ENCODE data around the gene DSG4.

Gene DSG4

DNA sequence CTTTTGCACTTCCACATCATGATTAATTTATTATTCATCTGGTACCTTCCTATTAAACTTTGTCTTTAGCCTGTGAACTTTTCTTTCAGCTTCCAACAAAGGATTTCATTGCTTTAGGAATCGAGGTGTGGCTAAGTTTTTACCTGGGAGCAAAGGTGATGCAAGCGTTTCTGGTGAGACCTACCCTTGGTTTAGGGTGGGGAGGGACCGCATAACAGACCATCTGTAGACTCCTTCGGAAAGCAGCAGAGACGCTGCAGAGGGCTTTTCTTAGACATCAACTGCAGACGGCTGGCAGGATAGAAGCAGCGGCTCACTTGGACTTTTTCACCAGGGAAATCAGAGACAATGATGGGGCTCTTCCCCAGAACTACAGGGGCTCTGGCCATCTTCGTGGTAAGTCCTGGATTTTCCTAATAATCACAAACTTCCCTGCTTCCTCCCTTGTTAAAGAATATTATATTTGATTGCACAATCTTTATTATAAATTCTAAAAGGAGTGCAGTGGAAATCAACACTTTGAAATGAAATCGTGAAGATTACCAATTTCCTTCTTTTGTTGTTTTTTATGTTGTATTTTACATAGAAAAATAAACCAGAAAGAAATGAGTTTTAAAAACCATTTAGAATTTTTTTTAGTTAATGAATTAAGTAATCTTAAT, 71.1 kb downstream of the DSG4 start, which contains the start of gene DSG3:
Gene DSG3, plus strand, starts transcription at position 212 of the 662 bp plus-strand sequence. Its CDS starts 137 bp downstream, at position 349.
- no peak within 1 kb of the TSS for H3K27ac Mint-ChIP-seq
- no peaks in the 10 kb centered on the region for H3K27me3 Mint-ChIP-seq
- H3K36me3 Mint-ChIP-seq: no peaks in the 10 kb centered on the region
- no peaks in the 10 kb centered on the region for H3K4me1 Mint-ChIP-seq
- no peaks in the 10 kb centered on the region for H3K9me3 Mint-ChIP-seq
- no peak for ATAC-seq (ENCODE audit: low read depth)
- no peak within 1 kb of the TSS for H3K4me3 Mint-ChIP-seq
- DNase-seq (ENCODE audit: low spot score in 2 of 2): no peak

DNA sequence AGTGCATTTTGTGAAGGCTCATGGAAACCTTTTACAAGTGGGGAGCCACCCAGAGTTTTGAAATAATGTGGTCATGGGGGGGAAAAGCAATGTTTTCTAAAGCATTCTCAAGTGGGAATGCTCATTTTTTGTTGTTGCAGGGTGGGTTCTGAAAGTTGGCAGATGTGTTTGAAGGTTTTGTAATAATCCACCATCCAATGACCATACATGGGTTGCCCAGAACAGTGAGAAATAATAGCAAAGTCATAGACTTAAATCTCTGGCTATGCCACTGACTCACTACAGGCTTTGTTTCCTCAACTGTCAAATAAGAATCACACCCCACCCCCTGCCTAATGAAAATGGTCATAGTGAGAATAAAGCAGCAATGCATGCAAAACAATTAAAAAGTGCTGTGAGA, 73.8 kb downstream of the DSG4 start:
- ATAC-seq (ENCODE audit: low read depth) (no peak), DNase-seq (ENCODE audit: low spot score in 2 of 2) (no peak)
- H3K4me1 Mint-ChIP-seq: no peaks in the 10 kb centered on the region
- no peaks in the 10 kb centered on the region for H3K36me3 Mint-ChIP-seq
- no peaks in the 10 kb centered on the region for H3K9me3 Mint-ChIP-seq
- H3K27me3 Mint-ChIP-seq: no peaks in the 10 kb centered on the region
- no peak overlapping the region for H3K4me3 Mint-ChIP-seq
- H3K27ac Mint-ChIP-seq: no peak overlapping the region

DNA sequence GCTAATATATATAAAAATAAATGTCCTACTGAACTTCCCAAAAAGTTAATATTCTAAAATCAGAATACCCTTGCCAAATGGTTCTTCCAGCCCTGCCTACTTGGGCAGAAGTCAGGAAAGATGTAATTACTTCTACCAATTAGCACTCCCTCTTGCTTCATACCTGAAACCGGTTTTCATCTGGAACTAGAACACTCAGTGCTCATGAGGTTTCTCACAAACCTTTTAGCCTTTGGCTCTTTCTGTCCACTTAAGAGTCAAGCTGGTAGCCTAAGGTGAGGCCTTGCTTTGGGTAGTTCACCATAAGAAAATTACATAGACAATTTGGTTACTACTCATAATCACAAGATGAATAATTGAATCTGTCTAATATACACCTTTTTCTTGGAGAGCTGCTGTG, 75.0 kb downstream of the DSG4 start:
- Mint-ChIP-seq H3K4me1 (no peaks in the 10 kb centered on the region), H3K36me3 (no peaks in the 10 kb centered on the region), H3K4me3 (no peak overlapping the region), H3K27ac (no peak overlapping the region), H3K9me3 (no peaks in the 10 kb centered on the region), H3K27me3 (no peaks in the 10 kb centered on the region)
- DNase-seq (ENCODE audit: low spot score in 2 of 2) (no peak), ATAC-seq (ENCODE audit: low read depth) (no peak)

DNA sequence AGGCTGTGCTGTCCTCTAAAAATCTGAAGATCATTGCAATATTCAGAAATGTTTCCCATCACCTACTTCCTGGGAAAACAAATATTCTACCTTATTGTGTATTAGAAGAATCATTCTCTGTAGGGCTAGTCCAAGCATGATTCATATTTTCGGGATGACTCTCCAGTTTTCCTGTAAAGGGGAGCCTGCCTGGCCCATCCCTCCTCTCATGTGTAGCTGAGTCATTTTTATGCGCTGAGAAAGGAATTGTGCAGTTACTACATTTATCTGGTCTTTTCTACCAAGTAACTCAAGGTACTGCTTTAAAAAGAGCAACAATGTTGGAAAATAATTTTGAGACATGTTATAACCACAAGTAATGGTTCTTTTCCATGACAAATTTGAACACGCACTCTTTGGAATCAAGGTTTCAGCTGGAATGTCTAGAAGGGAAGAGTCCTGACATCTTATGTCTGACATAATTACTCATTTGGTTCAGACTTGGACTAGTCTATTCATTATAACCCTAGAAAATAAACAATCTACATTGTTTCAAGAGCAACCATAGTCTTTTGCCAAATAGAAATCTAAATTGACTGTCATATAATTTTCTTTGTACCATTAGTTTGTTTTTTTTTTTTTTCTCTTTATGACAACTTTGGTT, 77.6 kb downstream of the DSG4 start:
- Mint-ChIP-seq H3K4me3 (no peak overlapping the region), H3K4me1 (no peaks in the 10 kb centered on the region), H3K27me3 (no peaks in the 10 kb centered on the region), H3K9me3 (no peaks in the 10 kb centered on the region), H3K27ac (no peak overlapping the region), H3K36me3 (no peaks in the 10 kb centered on the region)
- ATAC-seq (ENCODE audit: low read depth) (no peak), DNase-seq (ENCODE audit: low spot score in 2 of 2) (no peak)
